OCI-M2 (cell line): ENCODE data around the gene PRR14.

ENCODE experiments used
- DNase-seq: peaks from one replicate; lab custom pipeline; 2025; ENCODE audit not compliant: unreplicated experiment; lab: John Stamatoyannopoulos, UW

The PRR14 gene

GRCh38 chr16:30658731-30659506 is 8.2 kb downstream of the PRR14 start:
- DNase-seq, result peak; percentile 84

- DNase-seq, result no peak
Measured at GRCh38 chr16:30659507-30660423, 9.0 kb downstream of the PRR14 start.

GRCh38 chr16:30660424-30661261 is 9.9 kb downstream of the PRR14 start:
- DNase-seq, result no peak

- DNase-seq, result no peak
Measured at GRCh38 chr16:30662449-30662848, 11.7 kb downstream of the PRR14 start.

- no peak for DNase-seq
Measured at GRCh38 chr16:30663038-30663437, 12.3 kb downstream of the PRR14 start.

- no peak for DNase-seq
Measured at GRCh38 chr16:30663820-30664219, 13.1 kb downstream of the PRR14 start.

GRCh38 chr16:30664616-30665109 is 13.9 kb downstream of the PRR14 start:
- no peak for DNase-seq

DNA sequence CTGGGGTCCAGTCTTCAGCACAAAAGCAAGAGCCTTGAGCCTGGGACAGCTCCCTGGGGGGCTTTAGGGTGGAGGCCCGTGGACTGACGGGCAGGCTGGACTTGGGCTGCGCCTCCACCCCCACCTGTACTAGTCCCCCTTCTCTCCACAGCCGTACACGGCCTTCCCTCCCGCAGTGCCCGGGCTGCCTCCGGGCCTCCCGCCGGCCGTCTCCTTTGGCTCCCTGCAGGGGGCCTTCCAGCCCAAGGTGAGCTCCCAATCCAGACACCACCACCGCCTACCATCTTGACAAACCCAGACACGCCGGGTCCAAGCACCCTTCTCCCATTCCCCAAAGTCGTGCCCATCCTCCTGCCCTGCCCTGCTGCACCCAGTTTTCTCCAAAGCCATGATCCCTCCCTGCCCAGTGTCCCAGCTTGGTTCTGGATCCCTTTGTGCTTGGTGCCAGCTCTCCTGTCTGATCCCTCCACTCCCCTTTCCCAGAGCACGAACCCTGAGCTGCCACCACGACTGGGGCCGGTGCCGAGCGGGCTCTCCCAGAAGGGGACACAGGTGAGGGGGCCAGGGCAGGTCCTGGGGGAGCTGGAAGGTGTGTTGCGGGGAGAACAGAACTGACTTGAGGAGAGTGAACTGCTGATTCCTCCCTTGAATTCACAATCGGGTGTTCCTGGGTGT is 14.5 kb downstream of the PRR14 start:
- DNase-seq, result no peak

DNA sequence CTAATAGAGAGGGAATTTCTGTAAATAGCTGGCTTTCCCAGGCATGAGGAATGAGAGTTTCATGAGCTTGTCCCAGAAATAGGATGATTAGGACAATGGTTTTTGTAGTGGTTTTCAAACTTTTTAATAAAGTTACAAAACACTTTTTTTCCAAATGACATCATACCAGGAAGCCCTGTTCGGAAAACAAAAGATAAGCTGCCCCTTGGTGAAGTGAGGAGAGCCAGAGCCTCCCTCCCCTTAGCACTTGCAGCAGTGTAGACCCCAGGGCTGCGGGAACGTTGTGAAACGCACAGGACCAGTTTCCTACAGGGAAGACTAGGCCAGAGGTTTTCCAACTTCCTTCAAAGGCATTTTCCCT is 15.1 kb downstream of the PRR14 start:
- no peak for DNase-seq

- no peak for DNase-seq
Measured at GRCh38 chr16:30666681-30667080, 15.9 kb downstream of the PRR14 start.

DNA sequence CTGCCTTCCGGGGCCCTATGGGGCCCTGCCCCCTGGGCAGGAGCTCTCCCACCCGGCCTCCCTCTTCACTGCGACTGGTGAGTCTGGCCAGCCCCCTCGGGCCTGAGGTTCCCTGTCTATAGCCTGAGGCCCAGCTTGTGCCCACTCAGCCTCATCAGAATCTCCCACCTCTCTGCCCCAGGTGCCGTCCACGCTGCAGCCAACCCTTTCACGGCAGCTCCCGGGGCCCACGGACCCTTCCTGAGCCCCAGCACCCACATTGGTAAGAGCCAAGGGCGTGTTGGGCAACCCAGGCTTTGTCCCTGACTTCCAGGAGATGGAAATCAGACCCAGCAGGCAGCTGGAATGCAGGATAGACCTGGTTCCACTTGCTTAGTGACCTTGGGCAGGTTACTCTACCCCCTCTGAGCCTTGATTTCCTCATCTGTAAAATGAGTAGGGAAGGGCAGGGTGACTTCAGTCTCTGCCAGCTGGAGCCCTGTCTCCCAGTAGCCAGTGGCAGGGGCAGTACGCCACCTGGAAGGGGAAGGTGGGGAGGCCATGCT is 16.7 kb downstream of the PRR14 start:
- DNase-seq, result no peak

DNA sequence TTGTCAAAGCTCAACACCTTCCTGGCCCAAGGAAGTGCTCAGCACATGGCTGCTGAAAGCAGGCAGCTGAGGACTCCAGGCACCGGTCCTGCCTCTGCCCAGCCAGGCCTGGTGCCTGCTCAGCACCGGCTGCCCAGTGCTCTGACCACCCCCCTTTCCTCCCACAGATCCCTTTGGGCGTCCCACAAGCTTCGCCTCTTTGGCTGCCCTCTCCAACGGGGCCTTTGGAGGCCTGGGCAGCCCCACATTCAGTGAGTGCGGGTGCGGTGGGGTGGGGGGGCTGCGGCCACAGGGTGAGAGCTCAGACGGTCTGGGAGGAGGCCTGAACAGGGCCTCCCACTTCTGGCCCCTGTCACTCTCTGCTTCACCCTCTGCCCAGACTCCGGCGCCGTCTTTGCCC is 17.6 kb downstream of the PRR14 start:
- no peak for DNase-seq

DNA sequence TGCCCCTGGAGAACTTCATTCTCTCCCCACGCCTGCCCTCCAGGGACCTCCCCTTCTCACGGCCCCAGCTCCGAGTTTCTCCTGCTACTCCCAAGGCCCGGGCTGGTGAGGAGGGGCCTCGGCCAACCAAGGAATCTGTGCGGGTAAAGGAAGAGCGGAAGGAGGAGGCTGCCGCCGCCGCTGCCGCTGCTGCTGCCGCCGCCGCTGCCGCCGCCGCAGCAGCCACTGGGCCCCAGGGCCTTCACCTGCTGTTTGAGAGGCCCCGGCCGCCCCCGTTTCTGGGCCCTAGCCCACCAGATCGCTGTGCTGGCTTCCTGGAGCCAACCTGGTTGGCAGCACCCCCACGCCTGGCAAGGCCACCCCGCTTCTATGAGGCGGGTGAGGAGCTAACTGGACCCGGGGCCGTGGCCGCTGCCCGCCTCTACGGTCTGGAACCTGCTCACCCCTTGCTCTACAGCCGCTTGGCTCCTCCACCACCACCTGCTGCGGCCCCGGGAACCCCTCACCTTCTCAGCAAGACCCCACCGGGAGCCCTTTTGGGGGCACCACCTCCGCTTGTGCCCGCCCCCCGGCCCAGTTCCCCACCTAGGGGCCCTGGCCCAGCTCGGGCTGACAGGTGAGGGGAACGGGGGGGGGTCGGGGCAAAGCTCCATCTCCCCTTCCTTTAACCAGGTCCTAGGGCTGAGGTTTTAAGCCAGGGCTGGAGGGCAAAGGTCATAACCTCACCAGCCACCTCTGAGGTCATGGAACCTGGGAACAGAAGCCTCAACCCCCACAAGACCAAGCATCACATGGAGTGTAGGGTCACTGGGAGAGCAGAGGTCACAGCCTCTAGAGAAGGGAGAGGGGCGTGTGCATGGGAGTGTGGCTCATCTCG is 18.5 kb downstream of the PRR14 start:
- no peak for DNase-seq

- DNase-seq, result no peak
Measured at GRCh38 chr16:30669903-30670824, 19.4 kb downstream of the PRR14 start.

DNA sequence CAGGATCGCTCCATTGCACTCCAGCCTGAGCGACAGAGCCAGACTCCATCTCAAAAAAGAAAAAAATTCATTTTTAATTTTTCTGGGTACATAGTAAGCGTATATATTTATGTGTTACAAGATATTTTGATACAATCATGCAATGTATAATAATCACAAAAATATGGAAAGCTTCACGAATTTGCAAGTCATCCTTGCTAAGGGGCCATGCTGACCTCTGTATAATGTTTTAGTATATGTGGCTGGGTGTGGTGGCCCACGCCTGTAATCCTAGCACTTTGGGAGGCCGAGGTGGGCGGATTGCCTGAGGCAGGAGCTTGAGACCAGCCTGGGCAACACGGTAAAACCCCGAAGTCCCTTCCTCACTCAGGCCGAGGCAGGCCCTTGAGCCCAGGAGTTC is 24.4 kb downstream of the PRR14 start:
- DNase-seq, result no peak

DNA sequence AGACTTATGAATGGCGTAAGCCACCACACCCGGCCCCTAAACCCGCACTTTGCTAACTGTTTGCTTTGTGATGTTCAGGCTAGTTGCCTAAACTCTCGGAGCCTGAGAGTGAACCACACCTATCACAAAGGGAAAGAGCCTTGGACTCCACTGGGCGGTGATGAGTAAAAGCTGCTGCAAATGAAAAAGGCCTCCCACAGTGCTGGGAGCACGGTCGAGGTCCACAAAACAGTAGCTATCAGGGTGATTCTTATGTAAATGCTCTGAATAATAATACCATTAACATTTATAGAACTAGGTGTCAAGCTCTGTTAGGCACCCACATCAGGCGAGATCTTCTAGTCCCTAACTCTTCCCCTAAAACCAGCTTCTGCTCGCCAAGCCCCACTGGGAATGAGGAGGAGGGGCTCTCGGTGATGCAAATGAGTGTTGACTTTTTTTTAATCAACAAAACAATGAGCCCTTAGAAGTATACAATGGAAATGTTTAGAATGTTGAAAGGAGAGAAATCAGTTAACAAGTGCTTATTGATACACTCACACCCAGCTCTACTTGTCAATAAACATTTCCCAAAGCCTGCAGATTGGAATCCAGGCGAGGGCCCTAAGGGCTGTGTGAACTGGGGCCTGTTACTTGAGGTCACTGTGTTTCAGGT is 27.3 kb downstream of the PRR14 start:
- DNase-seq, result no peak

GRCh38 chr16:30678586-30678970 is 27.8 kb downstream of the PRR14 start:
- no peak for DNase-seq

DNA sequence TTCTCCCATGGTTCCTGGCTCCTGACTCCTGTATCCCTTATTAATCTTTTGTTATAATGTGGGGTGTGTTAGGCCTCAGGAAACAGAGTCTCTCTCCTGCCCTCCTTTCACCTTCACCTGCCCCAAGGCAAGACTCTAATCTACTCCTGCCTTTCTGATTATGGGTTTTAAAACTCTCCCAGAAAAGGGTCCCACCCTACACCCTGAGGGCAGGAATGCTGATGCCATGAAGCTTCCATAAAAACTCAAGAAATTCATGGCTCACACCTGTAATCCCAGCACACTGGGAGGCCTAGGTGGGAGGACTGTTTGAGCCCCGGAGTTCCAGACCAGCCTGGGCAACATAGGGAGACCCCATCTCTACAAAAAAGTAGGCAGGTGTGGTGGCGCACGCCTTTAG is 29.6 kb downstream of the PRR14 start:
- DNase-seq, result no peak
